HG02759 (cell line): ENCODE results near the gene ARNT2.
"Not testable (repeated sequence)": the region's sequence is repeated elsewhere in the genome, so short reads cannot be mapped to it uniquely, and the experiment has no call there.

Experiments
- ATAC-seq: cut with Tn5 transposase; IDR thresholded peaks from one replicate; pipeline ENCODE4 v1.9.1; 2021; ENCODE audit warnings: mild to moderate bottlenecking, moderate library complexity; ENCODE audit not compliant: unreplicated experiment

The ARNT2 gene

DNA sequence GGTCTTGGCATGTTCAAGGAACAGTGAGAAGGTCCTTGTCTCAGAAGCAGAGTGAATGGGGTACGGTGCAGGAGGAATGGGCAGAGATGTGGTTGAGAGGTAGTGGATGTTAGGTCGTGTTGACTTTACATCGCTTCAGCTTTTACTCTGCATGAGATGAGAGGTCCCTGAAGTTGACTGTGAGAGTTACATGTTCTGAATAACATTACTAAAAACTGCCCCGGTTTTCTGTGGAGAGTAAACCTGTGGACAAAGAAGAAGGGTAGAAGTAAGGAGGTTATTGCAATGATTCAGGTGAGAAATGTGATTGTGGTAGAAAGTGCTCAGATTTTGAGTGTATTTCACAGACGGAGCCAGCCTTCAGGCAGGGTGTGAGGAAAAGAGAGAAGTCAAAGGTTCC is 105.6 kb downstream of the ARNT2 start:
- no peak for ATAC-seq

DNA sequence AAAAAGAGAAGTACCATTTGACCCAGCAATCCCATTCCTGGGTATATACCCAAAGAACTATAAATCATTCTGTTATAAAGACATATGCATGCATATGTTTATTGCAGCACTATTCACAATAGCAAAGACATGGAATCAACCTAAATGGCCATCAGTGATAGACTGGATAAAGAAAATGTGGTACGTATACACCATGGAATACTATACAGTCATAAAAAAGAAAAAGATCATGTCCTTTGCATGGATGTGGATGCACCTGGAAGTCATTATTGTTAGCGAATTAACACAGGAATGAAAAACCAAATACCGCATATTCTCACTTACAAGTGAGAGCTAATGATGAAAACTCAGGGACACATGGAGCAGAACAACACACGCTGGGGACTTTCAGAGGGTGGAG is 106.8 kb downstream of the ARNT2 start:
- ATAC-seq = not testable (repeated sequence)

DNA sequence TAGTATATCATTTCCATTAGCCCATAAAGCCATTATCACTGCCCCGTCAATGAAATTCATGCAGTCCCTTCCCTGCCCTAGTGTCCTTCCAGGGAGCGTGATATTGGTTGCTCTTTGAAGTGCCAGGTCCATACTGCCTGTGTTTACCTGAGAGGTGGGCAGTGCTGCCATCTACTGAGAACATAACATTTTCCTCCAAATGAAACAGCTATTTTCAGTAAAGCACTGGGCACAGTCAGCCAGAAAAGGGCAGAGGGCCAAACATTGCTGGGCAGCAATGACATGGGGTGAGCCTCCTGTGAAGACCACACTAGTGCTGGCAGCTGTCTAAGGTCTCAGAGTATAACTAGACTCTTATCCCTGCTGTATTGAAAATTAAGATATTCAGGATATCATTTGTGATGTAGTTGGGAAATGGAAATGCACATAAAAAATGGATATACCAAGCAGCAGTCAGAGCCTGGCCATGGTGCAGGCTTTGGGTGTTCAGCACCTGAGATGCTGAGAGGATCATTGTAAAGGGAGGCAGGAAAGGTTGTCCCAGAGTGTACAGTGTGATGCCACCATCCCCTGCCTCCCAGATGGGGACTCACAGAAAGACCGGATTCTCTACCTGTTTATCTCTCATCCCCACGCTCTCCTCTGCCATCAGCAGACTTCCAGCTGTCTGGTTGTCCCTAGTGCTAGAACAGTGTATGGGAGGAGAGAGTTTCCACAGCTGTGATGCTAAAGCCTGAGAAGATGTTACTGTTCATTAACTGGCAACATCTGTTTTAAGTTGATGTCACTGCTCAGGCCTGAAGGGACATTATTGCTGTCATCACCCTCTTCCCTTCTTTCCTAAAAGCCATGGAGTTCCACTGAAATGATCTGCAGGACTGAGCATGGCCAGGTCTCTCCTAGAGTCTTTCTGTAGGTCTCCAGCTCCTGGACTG is 108.8 kb downstream of the ARNT2 start:
- no peak for ATAC-seq

DNA sequence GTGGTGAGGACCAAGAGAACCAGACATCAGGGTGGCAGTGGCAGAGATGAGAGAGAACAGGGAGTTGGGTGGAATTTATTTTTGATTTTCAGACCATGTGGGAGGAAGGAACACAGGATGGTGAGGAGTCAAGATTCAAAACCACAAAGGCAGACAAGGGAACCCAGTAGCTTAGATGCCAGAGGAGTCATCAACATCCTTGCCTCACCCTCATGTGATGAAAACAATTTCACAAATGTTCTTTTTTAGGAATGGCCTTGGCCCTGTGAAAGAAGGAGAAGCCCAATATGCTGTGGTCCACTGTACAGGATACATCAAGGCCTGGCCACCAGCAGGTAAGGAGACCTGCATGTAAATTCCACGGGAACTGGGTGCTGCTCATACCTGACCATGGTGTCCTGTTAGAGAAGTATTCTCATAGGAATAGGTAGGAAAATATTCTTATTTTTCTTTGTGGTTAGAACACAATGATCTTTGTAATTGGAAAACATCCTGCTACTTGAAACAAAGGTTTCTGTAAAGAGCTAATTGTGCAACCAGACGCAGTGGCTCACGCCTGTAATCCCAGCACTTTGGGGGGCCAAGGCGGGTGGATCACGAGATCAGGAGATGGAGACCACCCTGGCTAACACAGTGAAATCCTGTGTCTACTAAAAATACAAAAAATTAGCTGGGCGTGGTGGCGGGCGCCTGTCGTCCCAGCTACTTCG is 110.0 kb downstream of the ARNT2 start:
- no peak for ATAC-seq

DNA sequence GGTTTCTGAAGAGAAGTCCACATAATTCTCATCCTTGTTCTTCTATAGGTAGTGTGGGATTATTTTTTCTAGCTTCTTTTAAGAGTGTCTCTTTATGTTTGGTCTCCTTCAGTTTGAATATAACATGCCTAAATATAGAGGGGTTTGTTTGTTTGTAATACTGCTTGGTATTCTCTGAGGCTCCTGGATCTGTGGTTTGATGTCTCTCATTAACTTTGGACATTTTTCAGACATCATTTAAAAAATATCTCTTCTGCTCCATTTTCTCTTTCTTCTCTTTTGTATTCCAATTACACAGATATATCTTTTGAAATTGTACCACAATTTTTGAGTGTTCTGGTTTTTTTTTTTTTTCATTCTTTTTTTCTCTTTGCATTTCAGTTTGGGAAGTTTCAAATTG is 113.1 kb downstream of the ARNT2 start:
- ATAC-seq = no peak

DNA sequence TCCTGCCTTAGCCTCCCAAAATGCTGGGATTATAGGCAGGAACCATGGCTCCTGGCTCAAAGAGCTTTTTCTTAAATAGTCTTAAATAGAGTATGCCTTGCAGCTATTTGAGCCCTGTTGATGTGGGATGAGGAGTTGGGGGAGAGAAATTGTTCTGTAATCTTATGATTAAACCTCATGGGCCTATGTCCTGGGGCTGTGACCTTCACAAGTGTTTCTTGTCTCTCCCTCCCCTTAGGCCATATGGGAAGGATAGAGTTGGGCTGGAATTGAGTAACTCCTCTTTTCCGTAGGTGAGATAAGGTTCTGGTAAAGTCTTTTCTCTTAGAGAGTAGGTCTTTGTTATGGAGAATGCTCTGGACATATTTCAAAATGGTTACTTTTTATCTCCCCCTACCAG is 114.3 kb downstream of the ARNT2 start:
- ATAC-seq = no peak

DNA sequence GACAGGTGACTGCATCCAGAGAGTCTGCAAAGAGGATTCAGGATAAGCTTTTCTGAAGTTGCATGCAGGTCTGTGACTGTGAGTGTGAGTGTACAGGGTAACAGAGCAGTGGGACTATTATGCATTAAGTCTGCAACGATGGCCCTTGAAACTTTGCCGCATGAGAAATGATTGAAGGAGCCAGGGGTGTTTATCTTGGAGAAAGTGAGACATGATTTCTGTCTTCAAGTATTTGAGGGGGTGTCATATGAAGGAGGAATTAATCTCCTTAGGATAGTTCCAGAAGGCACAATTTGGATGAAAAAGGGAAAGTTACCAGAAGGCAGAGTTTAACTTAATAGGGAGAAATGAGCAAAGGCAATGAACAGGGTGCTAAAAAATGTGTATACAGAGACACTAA is 119.6 kb downstream of the ARNT2 start:
- no peak for ATAC-seq

DNA sequence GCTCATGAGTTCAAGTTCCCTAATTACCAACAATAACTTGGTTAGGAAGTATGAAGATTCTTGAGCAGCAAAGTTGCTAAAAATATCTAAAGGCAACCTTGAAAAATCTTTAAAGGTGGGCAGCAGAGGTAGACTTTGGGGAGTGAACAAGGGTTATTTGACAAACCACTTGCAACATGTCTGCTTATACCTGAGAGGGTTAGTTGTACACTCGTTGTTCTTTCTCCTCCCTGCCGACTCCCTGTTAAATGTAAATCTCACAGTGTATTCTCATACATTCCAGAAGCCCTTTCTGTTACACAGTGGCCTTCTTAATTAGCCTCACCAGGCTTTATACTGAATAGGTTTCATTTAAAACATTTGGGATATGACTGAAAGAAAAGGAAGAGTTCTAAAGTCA is 121.7 kb downstream of the ARNT2 start:
- no peak for ATAC-seq

DNA sequence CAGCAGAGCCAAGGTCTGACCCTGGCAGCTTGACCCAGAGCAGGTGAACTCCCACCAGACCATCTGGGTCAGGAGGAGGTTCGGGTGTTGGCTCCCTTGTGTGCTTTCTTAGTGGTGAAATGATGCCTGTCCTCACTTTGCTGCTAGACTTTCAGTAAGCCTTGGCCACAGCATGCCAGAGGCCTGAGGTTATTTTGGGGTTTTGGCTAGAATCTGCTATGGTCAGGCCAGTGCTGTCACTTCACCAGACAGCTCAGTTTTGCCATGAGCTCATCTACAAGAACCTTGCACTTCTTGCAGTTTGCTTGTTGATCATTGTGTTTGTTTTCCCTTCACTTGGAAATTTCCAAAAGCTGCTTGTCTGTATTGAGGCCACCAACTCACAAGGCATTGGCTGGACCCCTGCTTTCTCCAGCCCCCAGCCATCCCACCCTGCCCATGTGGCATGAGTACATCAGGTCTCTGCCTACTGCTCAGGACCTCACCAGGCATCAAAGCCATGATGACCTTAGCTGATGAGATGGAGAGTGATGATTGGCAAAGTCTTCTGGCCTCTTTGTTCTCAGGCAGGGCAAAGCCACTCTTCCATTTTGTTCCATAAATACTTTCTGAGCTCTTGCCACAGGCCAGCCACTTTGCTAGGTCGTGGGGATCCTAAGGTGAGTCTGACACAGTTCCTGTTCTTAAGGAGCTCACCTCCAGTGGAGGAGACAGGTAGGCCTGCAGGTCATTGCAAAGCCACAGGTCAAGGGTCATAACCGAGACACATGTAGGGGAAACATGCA is 122.6 kb downstream of the ARNT2 start:
- ATAC-seq = no peak

DNA sequence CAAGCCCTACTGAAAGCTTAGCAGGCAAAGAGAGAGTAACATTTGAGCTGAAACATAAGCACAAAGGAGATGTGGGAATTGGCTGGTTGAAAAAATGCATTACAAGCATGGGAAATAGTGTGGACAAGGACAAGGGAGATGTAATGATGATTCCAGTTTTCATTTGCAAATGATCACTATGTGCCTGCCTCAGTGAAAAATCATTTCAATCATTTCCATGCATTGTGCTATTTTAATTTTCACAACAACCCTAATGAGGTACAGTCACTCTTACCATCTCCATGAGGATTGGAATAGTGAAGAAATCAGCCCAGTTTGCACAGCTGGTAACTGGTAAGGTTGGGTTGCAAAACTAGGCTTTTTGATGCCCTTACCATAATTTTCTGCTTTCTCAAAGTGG is 123.2 kb downstream of the ARNT2 start:
- no peak for ATAC-seq

DNA sequence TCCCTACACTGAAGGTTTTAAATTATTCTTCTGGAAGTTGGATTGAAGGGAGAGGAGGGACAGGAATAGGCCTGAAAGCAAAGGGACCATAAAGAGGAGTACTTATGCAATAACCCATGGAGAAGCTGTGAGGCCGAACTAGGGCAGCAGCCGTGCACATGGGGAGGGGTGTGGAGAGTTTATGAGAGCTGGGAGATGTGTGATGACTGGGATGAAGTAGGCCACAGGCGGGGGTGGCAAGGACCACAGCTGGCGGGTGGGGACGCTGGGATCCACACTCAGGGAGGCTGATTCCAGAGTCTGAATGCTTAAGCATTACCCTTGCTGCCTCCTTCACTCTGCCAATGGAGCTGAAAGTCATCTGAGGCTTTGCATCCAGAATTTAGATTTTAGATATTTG is 123.8 kb downstream of the ARNT2 start:
- no peak for ATAC-seq

DNA sequence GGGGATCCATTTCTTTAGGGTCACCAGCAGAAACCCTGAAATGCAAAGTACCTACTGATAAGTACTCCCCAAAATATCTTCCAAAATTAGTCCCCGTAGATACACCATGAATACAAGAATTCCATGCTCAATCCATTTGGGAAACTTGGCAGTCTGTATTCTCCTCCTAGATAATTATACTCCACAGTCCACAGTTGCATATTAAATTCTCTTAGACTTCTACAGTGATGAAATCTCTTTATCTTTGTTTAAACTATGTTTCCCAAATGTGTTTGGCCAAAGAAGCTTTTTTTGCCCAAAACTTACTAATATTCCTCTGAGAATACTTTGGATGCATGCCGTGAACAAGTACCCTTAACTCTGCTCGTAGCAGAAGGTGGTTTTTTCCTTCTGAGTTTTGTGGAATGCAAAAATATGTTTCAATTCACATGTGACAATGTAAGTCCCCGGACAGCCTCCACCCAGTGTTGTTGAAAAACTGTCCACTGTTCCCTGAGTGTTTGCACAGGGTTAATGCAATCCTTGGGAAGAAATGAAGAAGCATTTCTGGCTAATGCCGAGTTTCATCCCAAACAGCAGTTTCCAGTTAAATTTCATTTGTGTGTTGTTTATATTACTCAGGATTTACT is 126.7 kb downstream of the ARNT2 start:
- ATAC-seq = no peak

DNA sequence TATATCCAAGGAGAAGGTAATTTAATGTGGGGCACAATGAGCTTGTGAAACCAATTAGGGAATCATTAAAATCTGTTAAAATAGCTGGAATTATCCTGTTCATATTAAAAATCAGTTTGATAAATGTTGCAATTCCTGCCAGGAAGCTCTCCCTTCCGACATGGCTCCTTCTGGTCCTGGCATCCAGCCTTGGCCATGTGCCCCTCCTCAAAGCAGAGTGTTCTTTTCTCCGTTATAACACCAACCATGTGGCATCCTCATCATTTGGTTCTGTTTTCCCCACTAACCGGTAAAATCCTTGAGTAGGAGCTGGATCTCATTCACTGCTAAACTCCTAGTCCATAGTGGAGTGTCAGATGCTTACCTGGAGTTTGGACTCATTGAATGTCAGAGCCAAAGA is 127.2 kb downstream of the ARNT2 start:
- ATAC-seq = no peak

DNA sequence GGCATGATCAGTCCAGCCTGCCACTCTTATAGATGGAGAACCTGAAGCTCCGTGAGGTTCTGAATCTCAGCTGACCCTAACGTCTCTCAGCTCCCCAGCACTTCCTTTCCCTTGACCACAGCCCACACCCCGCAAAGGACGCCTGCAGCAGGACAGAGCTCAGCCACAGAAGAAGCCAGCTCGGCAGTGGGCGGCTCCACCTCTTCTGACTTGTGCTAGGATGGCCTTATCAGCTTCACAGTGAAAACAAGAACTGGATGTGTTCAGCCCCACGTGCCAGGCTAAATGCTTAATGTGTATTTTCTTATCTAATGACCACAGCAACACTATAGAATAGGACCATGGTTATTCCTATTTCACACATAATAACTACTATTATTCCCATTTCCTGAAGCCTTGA is 127.6 kb downstream of the ARNT2 start:
- ATAC-seq = no peak

DNA sequence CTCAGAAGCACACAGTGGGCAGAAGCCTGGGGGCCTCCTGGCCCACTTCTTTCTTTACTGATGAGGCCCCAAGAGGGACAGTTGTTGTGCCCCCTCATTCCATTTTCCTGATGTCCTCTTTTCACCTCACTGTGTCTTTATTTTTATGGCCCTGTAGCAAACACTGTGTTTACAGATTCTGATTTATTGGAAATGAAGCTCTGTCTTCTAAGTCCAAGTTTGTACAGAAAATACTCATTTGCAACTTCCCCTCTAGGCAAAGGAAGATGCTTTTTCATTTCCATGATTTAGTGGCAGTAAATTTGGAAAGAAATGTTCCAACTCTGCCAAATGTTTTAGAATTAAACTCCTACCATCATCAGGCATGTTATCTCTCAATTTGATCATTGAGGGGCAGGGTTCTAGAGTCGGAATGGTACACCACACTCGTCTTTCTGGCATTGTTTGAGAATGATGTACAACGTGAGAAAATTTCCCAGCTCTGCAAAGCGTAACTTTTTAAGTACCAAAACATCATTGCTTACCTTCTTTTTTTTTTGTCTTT is 129.7 kb downstream of the ARNT2 start:
- ATAC-seq = no peak

DNA sequence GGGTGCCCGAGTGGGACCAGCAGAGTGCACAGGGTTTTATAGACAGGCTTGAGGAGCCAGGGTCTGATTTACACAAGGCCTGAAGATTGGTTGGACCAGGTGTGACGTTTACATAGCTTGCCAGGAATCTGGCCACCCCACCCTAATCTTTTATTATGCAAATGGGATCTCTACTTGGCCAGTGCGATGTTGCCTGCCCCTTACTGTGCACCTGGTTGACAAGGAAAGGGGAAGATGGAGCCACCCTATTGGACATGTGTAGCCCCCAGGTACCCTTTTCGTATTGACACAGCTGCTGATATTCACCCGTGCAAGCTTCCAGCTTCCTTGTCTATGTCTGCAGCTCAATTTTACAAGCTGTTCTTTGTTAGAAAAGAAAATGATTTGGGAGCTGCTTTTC is 132.0 kb downstream of the ARNT2 start:
- no peak for ATAC-seq

DNA sequence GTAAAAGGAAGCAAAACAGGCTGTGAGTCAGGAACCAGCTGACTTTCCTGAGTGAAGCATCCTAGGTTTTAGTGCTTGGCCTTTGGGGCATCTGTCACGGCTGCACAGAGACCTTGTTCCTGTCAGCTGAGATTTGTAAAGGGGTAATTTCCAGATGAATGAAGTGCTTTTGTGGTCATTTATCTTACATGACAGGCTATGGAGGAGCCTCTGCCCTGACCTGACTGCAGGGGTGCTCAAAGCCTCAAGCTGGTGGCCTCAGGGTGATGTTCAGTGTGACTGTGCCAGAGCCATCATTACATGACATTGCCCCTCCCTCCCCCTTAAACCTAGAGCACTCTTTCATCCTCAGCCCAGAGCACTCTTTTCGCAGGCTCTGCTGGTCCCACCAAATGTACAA is 132.5 kb downstream of the ARNT2 start:
- no peak for ATAC-seq

DNA sequence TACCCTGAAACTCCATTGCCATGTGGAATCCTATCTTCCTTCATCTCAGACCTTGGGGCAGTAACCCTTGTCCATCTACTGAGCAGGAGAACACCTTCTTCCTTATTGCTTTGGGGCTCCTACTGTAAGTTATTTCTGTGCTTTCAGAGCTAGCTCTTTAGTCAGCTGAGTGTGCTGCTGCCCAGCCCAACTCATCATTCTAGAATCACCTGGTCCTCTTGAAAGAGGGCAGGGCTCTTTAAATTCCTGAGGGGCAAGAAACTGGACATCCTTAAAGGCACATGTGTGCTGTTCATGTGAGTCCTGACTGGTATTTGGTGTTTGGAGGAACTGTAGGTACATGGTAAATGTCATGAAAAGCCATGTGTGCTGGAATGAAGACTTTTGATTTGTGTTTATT is 140.9 kb downstream of the ARNT2 start:
- ATAC-seq = no peak

DNA sequence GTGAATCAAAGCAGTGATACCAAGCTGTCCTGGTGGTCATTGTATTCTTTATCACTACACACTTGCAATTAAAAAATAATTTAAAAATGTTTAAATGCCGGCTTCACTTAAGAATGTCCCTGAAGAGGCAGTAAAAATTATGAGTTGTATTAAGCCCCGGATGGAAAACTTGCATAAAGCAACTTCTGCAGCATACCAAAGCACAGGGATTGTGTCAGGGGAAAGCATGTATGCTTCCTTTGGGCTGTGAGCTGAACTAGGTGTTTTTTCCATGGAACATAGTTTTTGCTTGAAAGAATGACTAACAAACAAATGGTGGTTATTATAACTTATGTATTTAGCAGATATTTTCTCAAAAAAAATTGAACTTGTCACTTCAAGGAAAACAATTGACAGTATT is 143.1 kb downstream of the ARNT2 start:
- ATAC-seq = no peak

DNA sequence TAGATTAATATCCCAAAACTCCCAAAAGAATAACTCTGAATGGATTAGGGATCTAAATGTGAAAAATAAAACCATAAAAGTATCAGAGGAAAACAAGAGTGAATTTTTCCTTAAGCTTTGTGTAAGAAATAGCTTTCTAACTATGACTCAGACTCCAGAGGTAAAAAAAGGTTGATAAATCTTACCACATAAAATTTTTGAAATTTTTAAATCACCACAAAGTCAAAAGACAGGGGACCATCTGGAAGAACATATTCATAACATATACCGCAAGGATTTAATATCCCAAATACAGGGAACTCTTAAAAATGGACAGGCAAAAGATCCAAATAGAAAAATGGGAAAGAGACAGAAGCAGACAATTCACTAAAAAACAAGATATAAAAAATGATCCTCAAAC is 145.0 kb downstream of the ARNT2 start:
- no peak for ATAC-seq

DNA sequence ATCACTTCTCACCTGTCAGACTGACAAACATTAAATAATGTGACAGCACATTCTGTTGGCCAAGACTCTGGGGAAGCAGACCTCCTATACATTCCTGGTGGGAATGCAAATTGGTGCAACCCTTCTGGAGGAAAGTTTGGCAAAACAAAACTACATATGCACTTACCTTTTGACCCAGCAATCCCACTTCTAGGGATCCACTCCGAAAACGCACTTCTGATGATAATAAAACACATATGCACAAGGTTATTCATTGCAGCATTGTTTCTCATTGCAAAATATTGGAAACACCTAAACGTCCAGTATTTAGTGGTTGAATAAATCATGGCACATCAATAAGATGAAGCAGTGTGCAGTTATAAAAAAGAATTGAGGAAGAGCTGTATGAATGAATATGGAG is 145.5 kb downstream of the ARNT2 start:
- no peak for ATAC-seq
